HG03469 (cell line): Measurements from ENCODE around the gene FNDC8.
"Not testable (repeated sequence)": the region's sequence is repeated elsewhere in the genome, so short reads cannot be mapped to it uniquely, and the experiment has no call there.

ENCODE experiments used
- ATAC-seq: cut with Tn5 transposase; IDR thresholded peaks from one replicate; pipeline ENCODE4 v1.9.1; 2021; ENCODE audit warnings: mild to moderate bottlenecking, moderate library complexity, moderate number of reproducible peaks; ENCODE audit not compliant: unreplicated experiment

FNDC8 gene

GRCh38 chr17:35141681-35142466 is 20.5 kb downstream of the FNDC8 start, which contains the start of gene NLE1:
Gene NLE1 (minus strand): TSS chr17:35142303. CDS start chr17:35142275, 28 bp downstream.
- ATAC-seq = no peak

- no peak for ATAC-seq
These were observed 21.0 kb downstream of the FNDC8 start for GRCh38 chr17:35142467-35142796.

GRCh38 chr17:35144840-35145239 is 23.4 kb downstream of the FNDC8 start:
- ATAC-seq = no peak

- no peak for ATAC-seq
These were observed 24.9 kb downstream of the FNDC8 start for GRCh38 chr17:35146214-35146833.

- ATAC-seq = no peak
These were observed 26.0 kb downstream of the FNDC8 start, which contains the start of gene UNC45B for GRCh38 chr17:35147375-35147905. Gene UNC45B (plus strand): TSS chr17:35147817. CDS start chr17:35148264, 447 bp downstream.

- no peak for ATAC-seq
These were observed 26.7 kb downstream of the FNDC8 start for GRCh38 chr17:35148144-35148543.

- no peak for ATAC-seq
These were observed 28.5 kb downstream of the FNDC8 start for GRCh38 chr17:35149941-35150340.

GRCh38 chr17:35151080-35151479 is 29.7 kb downstream of the FNDC8 start:
- ATAC-seq = not testable (repeated sequence)

- no peak for ATAC-seq
These were observed 31.2 kb downstream of the FNDC8 start for GRCh38 chr17:35152421-35153140.

GRCh38 chr17:35154196-35155165 is 33.1 kb downstream of the FNDC8 start:
- ATAC-seq = no peak

- ATAC-seq = no peak
These were observed 33.8 kb downstream of the FNDC8 start for GRCh38 chr17:35155246-35155645.

- no peak for ATAC-seq
These were observed 38.5 kb downstream of the FNDC8 start for GRCh38 chr17:35159940-35160339.

GRCh38 chr17:35160354-35161201 is 39.2 kb downstream of the FNDC8 start:
- ATAC-seq = no peak

GRCh38 chr17:35161281-35161761 is 39.9 kb downstream of the FNDC8 start:
- ATAC-seq = no peak

- ATAC-seq = no peak
These were observed 41.3 kb downstream of the FNDC8 start for GRCh38 chr17:35162755-35163154.

- ATAC-seq = no peak
These were observed 42.5 kb downstream of the FNDC8 start for GRCh38 chr17:35163886-35164285.

GRCh38 chr17:35164716-35165115 is 43.3 kb downstream of the FNDC8 start:
- ATAC-seq = no peak

- no peak for ATAC-seq
These were observed 45.1 kb downstream of the FNDC8 start for GRCh38 chr17:35166526-35166925.

- ATAC-seq = no peak
These were observed 45.6 kb downstream of the FNDC8 start for GRCh38 chr17:35167046-35167445.
